Adrenal gland (tissue), 5 donors: ENCODE results near the gene GSTK1.

Experiments used
- CTCF ChIP-seq, 6 experiments: fragments of 450-650 bp in 4 of 6; fragments of 200-600 bp in 2 of 6; sonication (generic) in 1 of 6; IDR thresholded peaks; 1 replicate in 5 of 6; 2 replicates in 1 of 6; pipeline versions ENCODE4 v1.5.1 to v1.8.0; 2016 to 2021; ENCODE audit warnings: antibody characterized with exemption in 6 of 6, mild to moderate bottlenecking in 2 of 6, moderate library complexity in 1 of 6
- POLR2A ChIP-seq, 2 donors: fragments of 450-650 bp; IDR thresholded peaks; one replicate each; pipeline ENCODE4 v1.6.1; 2017; ENCODE audit warnings: antibody characterized with exemption in 2 of 2, mild to moderate bottlenecking in 2 of 2, moderate library complexity in 1 of 2
- donor health status: DM: no; HTN: no; CAD: no.

- TF ChIP-seq CTCF (IDR thresholded peaks at IDR 0.05), result no peak
- TF ChIP-seq POLR2A (IDR thresholded peaks at IDR 0.05), result no peak
Observed at GRCh38 chr7:143252006-143252405, 11.2 kb upstream of the GSTK1 start.
